ENCODE measurements around the gene KIF18A.
"Not testable (repeated sequence)": the region's sequence is repeated elsewhere in the genome, so short reads cannot be mapped to it uniquely, and the experiment has no call there.

DNA sequence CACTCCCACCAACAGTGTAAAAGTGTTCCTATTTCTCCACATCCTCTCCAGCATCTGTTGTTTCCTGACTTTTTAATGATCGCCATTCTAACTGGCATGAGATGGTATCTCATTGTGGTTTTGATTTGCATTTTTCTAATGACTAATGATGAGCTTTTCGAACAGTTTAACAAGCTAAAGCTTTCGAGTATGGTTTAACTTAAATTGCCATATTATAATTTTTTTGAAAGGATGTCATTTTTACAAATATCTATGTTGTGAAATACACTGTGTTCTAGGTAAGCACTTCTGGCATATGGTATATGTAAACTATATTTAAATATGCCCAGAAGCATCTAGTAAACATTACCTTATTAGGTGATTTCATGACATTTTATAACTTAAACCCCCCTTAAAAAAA lies 20.3 kb downstream of the KIF18A start:
- not testable (repeated sequence) for TF ChIP-seq JUND (IDR thresholded peaks at IDR 0.05); MAX (IDR thresholded peaks at IDR 0.05); ATF3 (IDR thresholded peaks at IDR 0.05); SP1 (IDR thresholded peaks at IDR 0.05); GABPA (IDR thresholded peaks at IDR 0.05 in 1 of 2, conservative IDR thresholded peaks at IDR 0.05 in 1 of 2); RXRA (IDR thresholded peaks at IDR 0.05); FOXA1 (IDR thresholded peaks at IDR 0.05); TAF1 (conservative IDR thresholded peaks at IDR 0.05); YY1 (IDR thresholded peaks at IDR 0.05); EGR1 (IDR thresholded peaks at IDR 0.05; ENCODE audit: low read depth in 2 of 2)
- TF ChIP-seq, protein P1, sequence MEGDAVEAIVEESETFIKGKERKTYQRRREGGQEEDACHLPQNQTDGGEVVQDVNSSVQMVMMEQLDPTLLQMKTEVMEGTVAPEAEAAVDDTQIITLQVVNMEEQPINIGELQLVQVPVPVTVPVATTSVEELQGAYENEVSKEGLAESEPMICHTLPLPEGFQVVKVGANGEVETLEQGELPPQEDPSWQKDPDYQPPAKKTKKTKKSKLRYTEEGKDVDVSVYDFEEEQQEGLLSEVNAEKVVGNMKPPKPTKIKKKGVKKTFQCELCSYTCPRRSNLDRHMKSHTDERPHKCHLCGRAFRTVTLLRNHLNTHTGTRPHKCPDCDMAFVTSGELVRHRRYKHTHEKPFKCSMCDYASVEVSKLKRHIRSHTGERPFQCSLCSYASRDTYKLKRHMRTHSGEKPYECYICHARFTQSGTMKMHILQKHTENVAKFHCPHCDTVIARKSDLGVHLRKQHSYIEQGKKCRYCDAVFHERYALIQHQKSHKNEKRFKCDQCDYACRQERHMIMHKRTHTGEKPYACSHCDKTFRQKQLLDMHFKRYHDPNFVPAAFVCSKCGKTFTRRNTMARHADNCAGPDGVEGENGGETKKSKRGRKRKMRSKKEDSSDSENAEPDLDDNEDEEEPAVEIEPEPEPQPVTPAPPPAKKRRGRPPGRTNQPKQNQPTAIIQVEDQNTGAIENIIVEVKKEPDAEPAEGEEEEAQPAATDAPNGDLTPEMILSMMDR (IDR thresholded peaks at IDR 0.05; ENCODE audit: low read depth, low read length, missing input control) = not testable (repeated sequence)
- TF ChIP-seq, protein P2, sequence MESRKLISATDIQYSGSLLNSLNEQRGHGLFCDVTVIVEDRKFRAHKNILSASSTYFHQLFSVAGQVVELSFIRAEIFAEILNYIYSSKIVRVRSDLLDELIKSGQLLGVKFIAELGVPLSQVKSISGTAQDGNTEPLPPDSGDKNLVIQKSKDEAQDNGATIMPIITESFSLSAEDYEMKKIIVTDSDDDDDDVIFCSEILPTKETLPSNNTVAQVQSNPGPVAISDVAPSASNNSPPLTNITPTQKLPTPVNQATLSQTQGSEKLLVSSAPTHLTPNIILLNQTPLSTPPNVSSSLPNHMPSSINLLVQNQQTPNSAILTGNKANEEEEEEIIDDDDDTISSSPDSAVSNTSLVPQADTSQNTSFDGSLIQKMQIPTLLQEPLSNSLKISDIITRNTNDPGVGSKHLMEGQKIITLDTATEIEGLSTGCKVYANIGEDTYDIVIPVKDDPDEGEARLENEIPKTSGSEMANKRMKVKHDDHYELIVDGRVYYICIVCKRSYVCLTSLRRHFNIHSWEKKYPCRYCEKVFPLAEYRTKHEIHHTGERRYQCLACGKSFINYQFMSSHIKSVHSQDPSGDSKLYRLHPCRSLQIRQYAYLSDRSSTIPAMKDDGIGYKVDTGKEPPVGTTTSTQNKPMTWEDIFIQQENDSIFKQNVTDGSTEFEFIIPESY (IDR thresholded peaks at IDR 0.05) = not testable (repeated sequence)
- TF ChIP-seq, protein P3, sequence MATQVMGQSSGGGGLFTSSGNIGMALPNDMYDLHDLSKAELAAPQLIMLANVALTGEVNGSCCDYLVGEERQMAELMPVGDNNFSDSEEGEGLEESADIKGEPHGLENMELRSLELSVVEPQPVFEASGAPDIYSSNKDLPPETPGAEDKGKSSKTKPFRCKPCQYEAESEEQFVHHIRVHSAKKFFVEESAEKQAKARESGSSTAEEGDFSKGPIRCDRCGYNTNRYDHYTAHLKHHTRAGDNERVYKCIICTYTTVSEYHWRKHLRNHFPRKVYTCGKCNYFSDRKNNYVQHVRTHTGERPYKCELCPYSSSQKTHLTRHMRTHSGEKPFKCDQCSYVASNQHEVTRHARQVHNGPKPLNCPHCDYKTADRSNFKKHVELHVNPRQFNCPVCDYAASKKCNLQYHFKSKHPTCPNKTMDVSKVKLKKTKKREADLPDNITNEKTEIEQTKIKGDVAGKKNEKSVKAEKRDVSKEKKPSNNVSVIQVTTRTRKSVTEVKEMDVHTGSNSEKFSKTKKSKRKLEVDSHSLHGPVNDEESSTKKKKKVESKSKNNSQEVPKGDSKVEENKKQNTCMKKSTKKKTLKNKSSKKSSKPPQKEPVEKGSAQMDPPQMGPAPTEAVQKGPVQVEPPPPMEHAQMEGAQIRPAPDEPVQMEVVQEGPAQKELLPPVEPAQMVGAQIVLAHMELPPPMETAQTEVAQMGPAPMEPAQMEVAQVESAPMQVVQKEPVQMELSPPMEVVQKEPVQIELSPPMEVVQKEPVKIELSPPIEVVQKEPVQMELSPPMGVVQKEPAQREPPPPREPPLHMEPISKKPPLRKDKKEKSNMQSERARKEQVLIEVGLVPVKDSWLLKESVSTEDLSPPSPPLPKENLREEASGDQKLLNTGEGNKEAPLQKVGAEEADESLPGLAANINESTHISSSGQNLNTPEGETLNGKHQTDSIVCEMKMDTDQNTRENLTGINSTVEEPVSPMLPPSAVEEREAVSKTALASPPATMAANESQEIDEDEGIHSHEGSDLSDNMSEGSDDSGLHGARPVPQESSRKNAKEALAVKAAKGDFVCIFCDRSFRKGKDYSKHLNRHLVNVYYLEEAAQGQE (IDR thresholded peaks at IDR 0.05) = not testable (repeated sequence)
